ENCODE measurements around the gene SPDYA.
"Not testable (repeated sequence)": the region's sequence is repeated elsewhere in the genome, so short reads cannot be mapped to it uniquely, and the experiment has no call there.

GRCh38 chr2:28784570-28784969, 26.1 kb upstream of the SPDYA start:
- TF ChIP-seq POLR2A, CTCF (IDR thresholded peaks at IDR 0.05): not testable (repeated sequence)

Measured in prostate gland (tissue), 2 donors.